Fibroblast of lung (primary cell): Measurements from ENCODE around the gene DLL1.

ENCODE experiments used
- CTCF ChIP-seq, 2 donors: IDR thresholded peaks in 1 of 2; conservative IDR thresholded peaks in 1 of 2; 1 replicate in 1 of 2; 2 replicates in 1 of 2; pipeline ENCODE4 v1.5.1; 2011 to 2012; ENCODE audit warnings: low read length in 2 of 2, control low read depth in 1 of 2, inconsistent platforms in 1 of 2, low read depth in 1 of 2, mild to moderate bottlenecking in 1 of 2
- EZH2 ChIP-seq: IDR thresholded peaks from 2 replicates; pipeline ENCODE4 v1.5.1; 2012; ENCODE audit warnings: low read length, control low read depth, mild to moderate bottlenecking; ENCODE audit errors: missing control alignments

- no peak for TF ChIP-seq CTCF (conservative IDR thresholded peaks at IDR 0.05 in 1 of 2, IDR thresholded peaks at IDR 0.05 in 1 of 2; ENCODE audit: low read depth in 1 of 2, low read length in 2 of 2)
- no peak for TF ChIP-seq EZH2
Observed at GRCh38 chr6:170278743-170279094, 12.2 kb downstream of the DLL1 start.
